Large intestine (tissue), 12 donors: Measurements from ENCODE around the gene NUMBL. TPM values are rescaled to one million over a fixed set of nuclear protein-coding genes. Genes with fewer than 3 reads are reported as not detected.
"Not testable (repeated sequence)": the region's sequence is repeated elsewhere in the genome, so short reads cannot be mapped to it uniquely, and the experiment has no call there.

Source experiments
- DNase-seq, 2 donors: peaks; one replicate each; pipeline versions ENCODE4 v3.0.0 to v3.0.0-alpha.2; 2013
- H3K27ac ChIP-seq: one replicate; pipeline ENCODE4 v1.5.1; 2013; ENCODE audit warnings: low read length
- H3K27me3 ChIP-seq: 2 replicates; pipeline ENCODE4 v1.6.1; 2013; ENCODE audit warnings: low read length; ENCODE audit not compliant: control insufficient read depth, insufficient read depth
- H3K36me3 ChIP-seq: 2 replicates; pipeline ENCODE4 v1.6.1; 2013; ENCODE audit warnings: low read length; ENCODE audit not compliant: control insufficient read depth, insufficient read depth
- H3K4me1 ChIP-seq: one replicate; pipeline ENCODE4 v1.6.1; 2013; ENCODE audit warnings: low read length; ENCODE audit not compliant: control insufficient read depth, insufficient read depth
- H3K4me3 ChIP-seq: one replicate; pipeline ENCODE4 v1.5.1; 2013; ENCODE audit warnings: low read length
- H3K9me3 ChIP-seq: one replicate; pipeline ENCODE4 v1.6.1; 2013; ENCODE audit warnings: mild to moderate bottlenecking, low read depth, low read length, moderate library complexity; ENCODE audit not compliant: control insufficient read depth
- WGBS: methylation state at CpG from one replicate; pipeline ENCODE4 v1.1.5; 2013; ENCODE audit warnings: low lambda C conversion rate; ENCODE audit not compliant: insufficient coverage; 5-methylcytosine and 5-hydroxymethylcytosine counted together
- long read RNA-seq, 11 donors: transcript quantifications; one replicate each; lab custom pipeline, GENCODE V29; 2026
- polyA plus RNA-seq: library from polyadenylated mRNA; unstranded; fragments of 120-200 nt; gene quantifications from one replicate; pipeline ENCODE4 v1.2.1, GENCODE V29; 2013

The NUMBL gene
- polyA plus RNA-seq, result 16.3 TPM
- long read RNA-seq, donor 1, partial matches to known transcripts, result 0 of 1 reads
- long read RNA-seq, donor 1, other reads (novel, unspliced or antisense), result 0 of 1 reads
- long read RNA-seq, donor 2, partial matches to known transcripts, result 0 of 1 reads
- long read RNA-seq, donor 2, other reads (novel, unspliced or antisense), result 0 of 1 reads
- long read RNA-seq, donor 3, partial matches to known transcripts, result 0 of 1 reads
- long read RNA-seq, donor 3, other reads (novel, unspliced or antisense), result 0 of 1 reads
- long read RNA-seq, donor 4, result 0 reads
- long read RNA-seq, donor 5, partial matches to known transcripts, result 0 of 5 reads
- long read RNA-seq, donor 5, other reads (novel, unspliced or antisense), result 0 of 5 reads
- long read RNA-seq, donor 6, partial matches to known transcripts, result 0 of 1 reads
- long read RNA-seq, donor 6, other reads (novel, unspliced or antisense), result 0 of 1 reads
- long read RNA-seq, donor 7, partial matches to known transcripts, result 0 of 1 reads
- long read RNA-seq, donor 7, other reads (novel, unspliced or antisense), result 0 of 1 reads
- long read RNA-seq, donor 8, partial matches to known transcripts, result 0 of 1 reads
- long read RNA-seq, donor 8, other reads (novel, unspliced or antisense), result 0 of 1 reads
- long read RNA-seq, donor 9, partial matches to known transcripts, result 0 of 2 reads
- long read RNA-seq, donor 9, other reads (novel, unspliced or antisense), result 0 of 2 reads
- long read RNA-seq, donor 10, partial matches to known transcripts, result 10 of 15 reads
- long read RNA-seq, donor 10, other reads (novel, unspliced or antisense), result 0 of 15 reads
- long read RNA-seq, donor 11, partial matches to known transcripts, result 0 of 3 reads
- long read RNA-seq, donor 11, other reads (novel, unspliced or antisense), result 0 of 3 reads

DNA sequence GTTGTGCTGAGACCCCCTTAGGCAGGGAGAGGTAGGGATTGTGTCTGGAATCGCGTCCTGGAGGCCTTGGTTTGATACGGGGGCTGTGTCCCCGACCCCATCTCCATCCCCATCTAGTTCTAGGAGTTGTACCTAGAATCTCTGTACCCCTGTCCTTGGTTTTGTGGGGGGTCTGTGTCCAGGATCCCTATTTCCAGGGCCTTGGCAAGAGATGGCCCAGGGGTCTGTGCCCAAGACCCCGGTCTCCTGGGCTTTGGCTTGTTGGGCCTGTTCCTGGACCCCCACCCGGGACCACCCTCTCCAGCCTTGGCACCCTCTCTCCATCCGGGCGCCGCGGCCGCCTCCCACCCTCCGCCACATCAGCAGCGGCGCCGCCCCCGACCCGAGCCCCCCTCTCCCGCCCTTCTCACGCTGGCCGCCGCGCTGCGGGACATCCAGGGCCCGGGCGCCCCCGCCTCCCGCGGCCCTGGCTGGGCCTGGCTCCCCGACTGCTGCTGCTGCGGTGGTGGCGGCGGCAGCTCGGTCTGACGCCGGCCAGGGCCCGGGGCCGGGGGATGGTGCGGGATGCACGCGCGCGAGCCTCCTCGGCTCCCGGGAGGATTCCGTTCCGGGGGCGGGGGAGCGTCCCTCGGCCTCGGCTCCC lies at the start of gene NUMBL:
NUMBL (minus strand) TSS at position 602 of the 643 bp plus-strand sequence; CDS start at position 434, 168 bp downstream.
- no CpG with 5 or more reads among the region's 50 CpGs for WGBS
- H3K27ac ChIP-seq, result peak within 1 kb of the TSS; percentile 37
- peaks cover 10% of the 10 kb centered on the region for H3K4me1 ChIP-seq
- peak within 1 kb of the TSS; percentile 50 for H3K4me3 ChIP-seq
- H3K9me3 ChIP-seq, result no peaks in the 10 kb centered on the region
- no peak for DNase-seq
- peaks cover 43% of the 10 kb centered on the region for H3K36me3 ChIP-seq
- no peaks in the 10 kb centered on the region for H3K27me3 ChIP-seq

DNA sequence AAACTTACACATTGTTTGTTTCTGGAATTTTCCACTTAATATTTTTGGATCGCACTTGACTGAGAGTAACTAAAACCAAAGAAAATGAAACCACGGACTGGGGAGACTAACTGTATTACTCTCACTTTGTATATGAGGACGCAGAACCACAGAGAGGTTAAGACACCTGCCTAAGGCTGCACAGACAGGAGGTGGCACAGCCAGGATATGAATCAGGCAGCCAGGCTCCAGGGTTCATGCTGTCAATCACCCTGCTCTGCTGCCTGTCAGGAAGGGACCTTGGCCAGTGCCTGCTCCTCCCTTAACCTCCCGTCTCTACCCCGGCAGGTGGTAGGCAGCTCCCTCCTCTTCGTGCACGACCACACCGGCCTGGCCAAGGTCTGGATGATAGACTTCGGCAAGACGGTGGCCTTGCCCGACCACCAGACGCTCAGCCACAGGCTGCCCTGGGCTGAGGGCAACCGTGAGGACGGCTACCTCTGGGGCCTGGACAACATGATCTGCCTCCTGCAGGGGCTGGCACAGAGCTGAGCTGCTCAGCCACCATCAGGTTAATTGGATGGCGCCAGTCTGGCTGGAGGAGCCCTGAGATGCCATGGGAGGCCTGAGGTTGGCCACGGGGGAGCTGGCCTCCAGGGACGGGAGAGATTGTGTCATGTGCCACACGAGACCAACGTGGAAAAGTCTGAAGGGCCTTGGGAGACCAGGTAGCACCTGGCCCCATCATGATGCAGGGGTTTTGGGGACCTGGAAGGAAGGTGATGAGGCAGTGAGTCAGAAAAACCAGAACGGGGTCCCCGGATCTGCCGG lies 48.8 kb upstream of the NUMBL start:
- no peaks in the 10 kb centered on the region for H3K9me3 ChIP-seq
- H3K4me1 ChIP-seq, result peaks cover 14% of the 10 kb centered on the region
- WGBS, result no CpG with 5 or more reads among the region's 22 CpGs
- H3K27me3 ChIP-seq, result no peaks in the 10 kb centered on the region
- H3K36me3 ChIP-seq, result peaks cover 66% of the 10 kb centered on the region
- DNase-seq, result no peak
- H3K4me3 ChIP-seq, result no peak overlapping the region
- no peak overlapping the region for H3K27ac ChIP-seq

DNA sequence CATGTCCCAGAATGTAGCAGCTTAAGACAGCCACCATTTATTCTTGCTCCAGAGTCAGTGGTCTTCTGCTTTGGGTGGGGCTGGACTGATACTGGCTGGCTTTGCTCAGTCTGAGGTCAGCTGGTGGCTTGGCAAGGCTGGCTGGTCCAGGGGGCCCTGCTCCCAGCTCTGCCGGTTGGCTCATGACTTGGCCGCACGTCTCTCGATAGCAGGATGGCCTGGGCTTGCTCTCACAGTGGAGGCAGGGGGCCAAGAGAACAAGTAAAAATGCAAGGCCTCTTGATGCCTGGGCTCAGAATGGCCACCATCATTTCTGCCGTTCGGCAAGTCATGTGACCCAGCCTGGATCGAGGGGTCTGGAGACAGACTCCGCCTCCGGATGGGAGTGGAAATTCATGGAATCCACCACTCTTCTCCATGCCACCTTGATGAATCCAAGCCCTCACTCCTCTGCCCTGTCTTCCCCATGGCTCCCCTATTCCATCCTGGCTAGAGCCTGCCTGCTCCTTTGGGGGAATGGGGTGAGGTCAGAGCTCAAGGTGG lies 46.7 kb upstream of the NUMBL start:
- Histone ChIP-seq H3K36me3 (peaks cover 79% of the 10 kb centered on the region), H3K9me3 (no peaks in the 10 kb centered on the region), H3K27me3 (no peaks in the 10 kb centered on the region), H3K27ac (no peak overlapping the region), H3K4me3 (no peak overlapping the region), H3K4me1 (peaks cover 14% of the 10 kb centered on the region)
- no peak for DNase-seq
- no CpG with 5 or more reads among the region's 9 CpGs for WGBS

DNA sequence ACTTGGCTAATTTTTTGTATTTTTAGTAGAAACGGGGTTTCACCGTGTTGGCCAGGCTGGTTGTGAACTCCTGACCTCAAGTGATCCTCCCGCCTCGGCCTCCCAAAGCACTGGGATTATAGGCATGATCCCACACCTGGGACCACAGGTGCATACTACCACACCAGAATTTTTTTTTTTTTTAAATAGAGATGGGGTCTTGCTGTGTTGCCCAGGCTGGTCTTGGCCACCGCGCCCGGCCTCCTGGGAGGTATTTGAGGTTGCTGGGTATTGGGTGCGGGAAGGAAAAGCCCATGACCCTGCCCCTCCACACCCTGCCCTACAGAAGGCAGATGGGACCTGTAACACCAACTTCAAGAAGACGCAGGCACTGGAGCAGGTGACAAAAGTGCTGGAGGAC lies 46.2 kb upstream of the NUMBL start:
- Histone ChIP-seq H3K9me3 (no peaks in the 10 kb centered on the region), H3K4me1 (peaks cover 14% of the 10 kb centered on the region), H3K27ac (peak overlapping the region; percentile 30), H3K27me3 (no peaks in the 10 kb centered on the region), H3K36me3 (peaks cover 80% of the 10 kb centered on the region), H3K4me3 (no peak overlapping the region)
- DNase-seq, result no peak
- WGBS, result no CpG with 5 or more reads among the region's 9 CpGs

DNA sequence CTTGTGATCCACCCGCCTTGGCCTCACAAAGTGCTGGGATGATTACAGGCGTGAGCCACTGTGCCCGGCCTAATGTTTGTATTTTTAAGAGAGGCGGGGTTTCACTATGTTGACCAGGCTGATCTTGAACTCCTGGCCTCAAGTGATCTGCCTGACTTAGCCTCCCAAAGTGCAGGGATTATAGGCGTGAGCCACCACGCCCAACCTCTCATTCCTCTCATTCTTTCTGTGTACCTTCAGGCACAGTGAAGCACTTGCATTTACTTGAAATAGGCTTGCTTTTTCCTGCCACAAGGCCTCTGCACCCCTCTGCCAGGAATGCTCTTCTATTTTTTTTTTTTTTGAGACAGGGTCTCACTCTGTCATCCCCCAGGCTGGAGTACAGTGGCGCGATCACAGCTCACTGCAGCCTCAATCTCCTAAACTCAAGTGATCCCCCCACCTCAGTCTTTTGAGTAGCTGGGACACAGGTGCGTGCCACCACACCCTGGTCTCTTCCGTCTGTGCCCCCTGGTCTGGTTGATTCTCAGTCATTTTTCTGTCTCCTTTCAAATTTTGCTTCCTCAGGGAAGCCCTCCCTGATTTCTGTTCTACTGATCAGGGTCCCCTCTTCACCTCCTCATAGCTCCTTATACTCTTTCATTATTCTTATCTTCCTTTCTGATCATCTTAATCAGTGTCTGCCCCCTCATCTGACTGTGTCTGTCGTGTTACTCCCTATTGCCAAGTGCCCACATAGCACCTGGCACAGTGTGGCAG lies 44.7 kb upstream of the NUMBL start:
- Histone ChIP-seq H3K36me3 (peaks cover 86% of the 10 kb centered on the region), H3K27ac (peak overlapping the region; percentile 69)
- no peak for DNase-seq

DNA sequence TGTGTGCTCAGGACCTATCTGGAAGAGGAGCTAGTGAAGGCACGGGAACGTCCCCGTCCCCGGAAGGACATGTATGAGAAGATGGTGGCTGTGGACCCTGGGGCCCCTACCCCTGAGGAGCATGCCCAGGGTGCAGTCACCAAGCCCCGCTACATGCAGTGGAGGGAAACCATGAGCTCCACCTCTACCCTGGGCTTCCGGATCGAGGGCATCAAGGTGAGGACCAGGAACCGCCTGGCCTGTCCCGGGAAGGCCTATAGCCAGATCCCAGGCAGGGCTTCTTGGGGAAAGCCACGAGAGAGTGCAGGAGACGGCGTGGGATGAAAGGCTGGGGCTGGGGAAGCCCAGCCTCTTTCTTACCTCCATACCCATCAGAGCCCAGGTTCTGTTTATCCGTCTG lies 42.7 kb upstream of the NUMBL start:
- Histone ChIP-seq H3K27me3 (no peaks in the 10 kb centered on the region), H3K36me3 (peaks cover 84% of the 10 kb centered on the region), H3K27ac (no peak overlapping the region), H3K4me3 (no peak overlapping the region), H3K4me1 (peaks cover 14% of the 10 kb centered on the region), H3K9me3 (no peaks in the 10 kb centered on the region)
- no CpG with 5 or more reads among the region's 13 CpGs for WGBS
- no peak for DNase-seq

More for the DNA sequence above, 44.7 kb upstream of the NUMBL start:
- no peak overlapping the region for H3K4me3 ChIP-seq
- peaks cover 14% of the 10 kb centered on the region for H3K4me1 ChIP-seq
- 100% methylated on average over 1 of the region's 11 CpGs for WGBS
- H3K9me3 ChIP-seq, result no peaks in the 10 kb centered on the region
- H3K27me3 ChIP-seq, result no peaks in the 10 kb centered on the region

DNA sequence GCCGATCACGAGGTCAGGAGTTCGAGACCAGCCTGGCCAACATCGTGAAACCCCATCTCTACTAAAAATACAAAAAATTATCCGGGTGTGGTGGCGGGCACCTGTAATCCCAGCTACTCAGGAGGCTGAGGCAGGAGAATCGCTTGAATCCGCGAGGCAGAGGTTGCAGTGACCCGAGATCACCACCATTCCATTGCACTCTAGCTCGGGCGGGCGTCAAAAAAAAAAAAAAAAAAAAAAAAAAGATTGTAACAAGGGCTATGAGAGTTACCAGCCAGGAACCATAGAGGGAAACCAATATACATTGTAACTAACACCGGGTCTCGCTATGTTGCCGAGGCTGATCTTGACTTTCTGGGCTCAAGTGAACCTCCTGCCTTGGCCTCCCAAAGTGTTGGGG lies 41.9 kb upstream of the NUMBL start:
- H3K36me3 ChIP-seq, result peaks cover 87% of the 10 kb centered on the region

DNA sequence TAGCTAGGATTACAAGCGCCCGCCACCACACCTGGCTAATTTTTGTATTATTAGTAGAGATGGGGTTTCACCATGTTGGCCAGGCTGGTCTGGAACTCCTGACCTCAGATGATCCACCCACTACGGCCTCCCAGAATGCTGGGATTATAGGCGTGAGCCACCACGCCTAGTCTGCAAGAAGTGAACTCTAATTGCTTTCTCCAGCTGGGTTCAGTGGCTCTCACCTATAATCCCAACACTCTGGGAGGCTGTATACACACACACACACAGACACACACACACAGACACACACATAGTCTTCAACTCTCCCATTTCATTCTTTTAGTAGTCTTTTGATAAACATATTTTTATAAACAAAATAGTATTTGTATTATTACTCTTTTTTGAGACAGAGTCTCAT lies 39.6 kb upstream of the NUMBL start:
- not testable (repeated sequence) for DNase-seq, H3K4me1 ChIP-seq, H3K9me3 ChIP-seq, H3K27me3 ChIP-seq, H3K4me3 ChIP-seq, H3K27ac ChIP-seq
- peaks cover 89% of the 10 kb centered on the region for H3K36me3 ChIP-seq
- WGBS, result no CpG with 5 or more reads among the region's 5 CpGs

More for the DNA sequence above, 41.9 kb upstream of the NUMBL start:
- DNase-seq, H3K27me3 ChIP-seq, H3K9me3 ChIP-seq, H3K4me3 ChIP-seq, H3K27ac ChIP-seq: not testable (repeated sequence)
- peaks cover 14% of the 10 kb centered on the region for H3K4me1 ChIP-seq
- 95% methylated on average over 4 of the region's 16 CpGs for WGBS

DNA sequence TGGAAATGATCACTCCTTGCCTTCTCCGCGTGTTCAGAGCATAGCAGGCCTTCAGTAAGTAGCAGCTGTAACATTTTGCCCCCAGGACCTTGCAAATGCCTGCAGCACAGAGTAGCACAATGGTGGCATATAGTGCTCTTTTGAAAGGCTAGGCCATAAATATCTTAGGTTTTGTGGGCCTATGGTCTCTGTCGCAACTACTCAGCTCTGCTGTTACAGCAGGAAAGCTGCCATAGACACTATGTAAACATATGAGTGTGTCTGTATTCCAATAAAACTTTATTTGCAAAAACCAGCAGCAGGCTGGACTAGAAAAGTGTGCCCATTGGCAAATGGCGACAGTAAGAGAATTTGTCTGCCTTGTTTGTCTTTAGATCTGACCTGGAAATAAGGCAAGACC lies 35.8 kb upstream of the NUMBL start:
- Histone ChIP-seq H3K4me1 (no peaks in the 10 kb centered on the region), H3K27me3 (no peaks in the 10 kb centered on the region), H3K4me3 (no peak overlapping the region), H3K36me3 (peaks cover 79% of the 10 kb centered on the region), H3K27ac (no peak overlapping the region), H3K9me3 (no peaks in the 10 kb centered on the region)
- DNase-seq, result no peak
- WGBS, result no CpG with 5 or more reads among the region's 4 CpGs
